ENCODE data around the gene TNIK. TPM values are rescaled to one million over a fixed set of nuclear protein-coding genes. Genes with fewer than 3 reads are reported as not detected.

The TNIK gene
- total and polyA plus RNA-seq, 2 of the 4 experiments (the other 2 are of a cell fraction) = 3.4 to 6.3 TPM

DNA sequence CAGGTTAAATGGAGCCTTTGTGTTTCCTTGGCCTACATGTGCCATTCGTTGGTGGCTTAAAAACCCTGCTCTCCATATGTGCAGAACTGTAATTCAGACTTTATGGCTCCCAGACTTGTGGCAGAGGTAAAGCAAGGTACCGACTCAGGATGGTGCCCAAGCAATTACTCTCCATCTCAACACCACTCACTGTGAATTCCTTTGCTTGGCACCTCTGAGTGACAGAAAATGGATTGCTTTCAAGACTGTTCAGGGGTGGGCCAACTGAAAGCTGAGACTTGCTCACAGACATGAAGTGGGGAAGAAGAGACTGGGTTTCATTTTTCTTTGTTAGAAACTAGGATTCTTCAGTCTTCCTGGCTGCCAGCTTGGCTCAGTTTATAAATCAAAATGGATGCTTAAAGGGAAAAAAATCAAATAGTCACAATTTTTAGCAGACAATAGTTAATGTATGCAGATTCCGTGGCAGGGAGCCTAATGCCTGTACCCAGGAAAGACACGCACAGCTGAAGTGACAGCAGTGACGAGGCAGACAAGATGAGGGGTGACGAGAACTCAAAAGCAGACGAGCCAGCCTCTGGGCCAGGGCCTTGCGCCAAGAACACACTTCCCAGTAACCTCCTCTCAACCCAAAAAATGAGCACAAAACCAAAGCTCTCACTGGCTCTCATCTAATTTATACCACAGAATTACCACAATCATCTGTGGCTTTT lies 225.8 kb downstream of the TNIK start:
- no peaks in the 10 kb centered on the region for H3K9me3 ChIP-seq (ENCODE audit: control insufficient read depth, insufficient read depth, low read length)
- H3K27ac ChIP-seq (ENCODE audit: insufficient read depth, low read length) = no peak overlapping the region
- H3K18ac ChIP-seq (ENCODE audit: low read depth, low read length) = no peak overlapping the region
- dilution Hi-C loops (cut with HindIII; ENCODE audit: low sequenced_read_pairs, unreplicated experiment) (no loop called here), in situ Hi-C loops (cut with MboI; ENCODE audit: low sequenced_read_pairs) (no loop called here), intact Hi-C loops (cut with micrococcal nuclease) (no loop called here)
- no peak overlapping the region for H2BK20ac ChIP-seq (ENCODE audit: low read depth, low read length)
- H3K4ac ChIP-seq (ENCODE audit: low read depth, low read length) = no peak overlapping the region
- no peaks in the 10 kb centered on the region for H3K4me1 ChIP-seq (ENCODE audit: control insufficient read depth, insufficient read depth, low read length)
- H3K27me3 ChIP-seq (ENCODE audit: control insufficient read depth, insufficient read depth, low read length) = peaks cover 2% of the 10 kb centered on the region
- no peak overlapping the region for H4K5ac ChIP-seq (ENCODE audit: low read depth, low read length)
- TF ChIP-seq MAZ (IDR thresholded peaks at IDR 0.05; ENCODE audit: borderline replicate concordance, low read depth, low read length) (no peak), MXI1 (IDR thresholded peaks at IDR 0.05; ENCODE audit: borderline replicate concordance, low read depth, low read length) (no peak)
- H2AK9ac ChIP-seq (replicated peaks; ENCODE audit: low read depth, low read length, poor library complexity) = no peak overlapping the region
- no peak overlapping the region for H2BK120ac ChIP-seq (ENCODE audit: low read depth, low read length)
- no peaks in the 10 kb centered on the region for H3K36me3 ChIP-seq (ENCODE audit: control insufficient read depth, insufficient read depth, low read length)
- no peak overlapping the region for H4K8ac ChIP-seq (ENCODE audit: low read depth in 2 of 2, low read length in 2 of 2)
- ATAC-seq (ENCODE audit: low read depth) (no peak), DNase-seq (no peak)
- H3K14ac ChIP-seq (replicated peaks; ENCODE audit: low read depth, low read length) = no peak overlapping the region
- no peak overlapping the region for H2AK5ac ChIP-seq (ENCODE audit: low read depth, low read length)
- H2BK5ac ChIP-seq (ENCODE audit: low read depth, low read length, poor library complexity, severe bottlenecking) = no peak overlapping the region
- H3K23ac ChIP-seq (ENCODE audit: low read depth, low read length) = no peak overlapping the region
- H3K79me1 ChIP-seq (ENCODE audit: low read depth in 1 of 2, low read length in 2 of 2) = peaks cover 0 to 3% of the 10 kb centered on the region in 2 experiments; a peak in 1 of 4 replicates
- no peak overlapping the region for H3K4me2 ChIP-seq (ENCODE audit: low read depth, low read length)
- ChIA-PET CTCF (interaction anchor here (0.6 kb wide), 2 partner anchors 30 to 866 kb away, joined by 3 read pairs; no protein-coding TSS in a partner anchor), POLR2A (ENCODE audit: unreplicated experiment) (no interaction called here)
- H2AFZ ChIP-seq (replicated peaks; ENCODE audit: low read length, poor library complexity) = no peak overlapping the region
- no peak overlapping the region for H3K56ac ChIP-seq (ENCODE audit: extremely low read depth, insufficient read depth, low read length)
- H4K20me1 ChIP-seq (ENCODE audit: insufficient read depth, low read length) = no peaks in the 10 kb centered on the region
- BruUV-seq (replicated peaks) = no TSS peak
- H3K9ac ChIP-seq (ENCODE audit: low read depth, low read length) = no peak overlapping the region
- H3K4me3 ChIP-seq (ENCODE audit: insufficient read depth, low read depth, low read length) = no peak overlapping the region
- H3K9me1 ChIP-seq (ENCODE audit: insufficient read depth, low read length) = no peaks in the 10 kb centered on the region
- H4K91ac ChIP-seq (ENCODE audit: insufficient read depth, low read depth, low read length) = no peak overlapping the region
- no peak overlapping the region for H2BK15ac ChIP-seq (ENCODE audit: low read depth, low read length)
- 57% methylated on average over 1 of the region's 8 CpGs; no CpG with 5 or more reads in 1 of the 2 experiments for WGBS, 2 experiments (ENCODE audit: extremely low coverage in 2 of 2, insufficient read length in 1 of 2)

Measured in IMR-90 (cell line).